HG03432 (cell line): ENCODE measurements around the gene SIPA1L2.

ENCODE experiments used
- ATAC-seq: cut with Tn5 transposase; IDR thresholded peaks from one replicate; pipeline ENCODE4 v1.9.1; 2021; ENCODE audit warnings: mild to moderate bottlenecking, moderate library complexity; ENCODE audit not compliant: unreplicated experiment

SIPA1L2 gene

GRCh38 chr1:232650418-232650817, 20.5 kb upstream of the SIPA1L2 start:
- no peak for ATAC-seq

- ATAC-seq: no peak
Observed at GRCh38 chr1:232648316-232648715, 18.4 kb upstream of the SIPA1L2 start.

- ATAC-seq: no peak
Observed at GRCh38 chr1:232644209-232644608, 14.3 kb upstream of the SIPA1L2 start.

- no peak for ATAC-seq
Observed at GRCh38 chr1:232643251-232643650, 13.3 kb upstream of the SIPA1L2 start.

GRCh38 chr1:232641507-232641906, 11.6 kb upstream of the SIPA1L2 start:
- ATAC-seq: no peak

GRCh38 chr1:232636799-232637198, 6.9 kb upstream of the SIPA1L2 start:
- ATAC-seq: no peak

- ATAC-seq: peak; percentile 73
Observed at GRCh38 chr1:232635778-232636356, 5.9 kb upstream of the SIPA1L2 start.

GRCh38 chr1:232635279-232635678, 5.3 kb upstream of the SIPA1L2 start:
- ATAC-seq: no peak

- no peak for ATAC-seq
Observed at GRCh38 chr1:232634096-232634495, 4.2 kb upstream of the SIPA1L2 start.

GRCh38 chr1:232630894-232631195, 912 bp upstream of the SIPA1L2 start:
- ATAC-seq: no peak

- ATAC-seq: peak; percentile 56
Observed at GRCh38 chr1:232629250-232630046, 485 bp downstream of the SIPA1L2 start.

- ATAC-seq: no peak
Observed at GRCh38 chr1:232628335-232629249, 1.3 kb downstream of the SIPA1L2 start.

- ATAC-seq: no peak
Observed at GRCh38 chr1:232627645-232628334, 2.1 kb downstream of the SIPA1L2 start.

GRCh38 chr1:232627171-232627570, 2.8 kb downstream of the SIPA1L2 start:
- ATAC-seq: no peak

- ATAC-seq: no peak
Observed at GRCh38 chr1:232626452-232626851, 3.5 kb downstream of the SIPA1L2 start.

- no peak for ATAC-seq
Observed at GRCh38 chr1:232625319-232625868, 4.5 kb downstream of the SIPA1L2 start.

- no peak for ATAC-seq
Observed at GRCh38 chr1:232624546-232625281, 5.2 kb downstream of the SIPA1L2 start.

GRCh38 chr1:232622981-232623380, 7.0 kb downstream of the SIPA1L2 start:
- no peak for ATAC-seq

- ATAC-seq: no peak
Observed at GRCh38 chr1:232622378-232622777, 7.6 kb downstream of the SIPA1L2 start.

- ATAC-seq: no peak
Observed at GRCh38 chr1:232621050-232621449, 8.9 kb downstream of the SIPA1L2 start.
